ENCODE measurements around the gene FAM187B. TPM values are rescaled to one million over a fixed set of nuclear protein-coding genes. Genes with fewer than 3 reads are reported as not detected.

Gene FAM187B
- total RNA-seq, 2 experiments from 2014 or later = not detected

- H3K36me3 Mint-ChIP-seq (ENCODE audit: low read depth) = peaks cover 3% of the 10 kb centered on the region
Measured at GRCh38 chr19:35214766-35215422, 13.6 kb downstream of the FAM187B start.

DNA sequence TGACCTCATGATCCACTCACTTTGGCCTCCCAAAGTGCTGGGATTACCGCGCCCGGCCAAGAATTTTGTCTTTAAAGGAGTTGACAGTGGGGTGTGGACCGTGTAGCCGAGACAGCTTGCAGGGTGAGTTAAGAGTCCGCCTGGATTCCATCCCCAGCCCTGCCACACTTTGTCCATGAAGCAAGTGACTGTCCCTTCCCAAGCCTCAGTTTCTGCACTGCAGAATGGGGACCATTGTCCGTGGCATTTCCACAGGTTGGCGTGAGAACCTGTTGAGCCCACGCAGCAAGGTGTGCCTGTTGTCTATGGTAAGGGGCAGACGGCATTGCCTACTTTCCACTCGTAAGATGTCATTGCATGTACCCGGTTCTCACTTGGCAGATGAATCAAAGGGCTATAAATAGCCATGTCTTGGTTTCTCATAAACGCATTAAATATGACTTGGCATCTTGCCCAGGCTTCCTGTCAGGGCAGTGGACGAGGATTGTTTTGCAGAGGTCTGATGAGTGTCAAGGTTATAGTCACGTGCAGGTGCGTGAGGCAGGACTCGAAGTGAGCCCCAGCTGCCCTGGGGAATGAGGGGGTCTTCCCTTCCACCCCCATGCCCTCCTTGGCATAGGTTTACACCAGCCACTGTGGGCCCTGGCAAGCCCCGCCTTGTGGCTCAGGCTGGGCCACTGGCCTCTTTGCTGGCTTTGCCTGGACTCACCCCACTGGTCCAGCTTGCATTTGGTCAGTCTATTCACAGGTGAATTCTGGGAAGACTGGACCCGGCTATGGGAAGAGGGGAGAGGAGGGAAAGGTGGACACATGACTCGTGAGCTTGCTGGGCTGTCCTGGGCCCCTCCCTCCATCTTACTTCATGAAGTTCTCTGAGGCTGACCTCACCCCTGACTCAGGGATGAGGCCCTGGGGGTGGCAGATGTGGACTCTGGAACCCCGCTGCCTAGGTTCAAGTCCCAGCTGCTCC is 14.6 kb downstream of the FAM187B start:
- DNase-seq (peak; percentile 82), ATAC-seq (peak; percentile 34)
- no peaks in the 10 kb centered on the region for H3K27me3 Mint-ChIP-seq (ENCODE audit: low read depth)
- peaks cover 4% of the 10 kb centered on the region for H3K9me3 Mint-ChIP-seq (ENCODE audit: insufficient read depth)
- H3K4me3 Mint-ChIP-seq = peak overlapping the region; percentile 22
- CTCF ChIA-PET = interaction anchor here (0.7 to 6.6 kb wide), 3 partner anchors 11 to 72 kb away, joined by 3 to 64 read pairs (median 5); partner anchors contain the start of gene FXYD7
- H3K36me3 Mint-ChIP-seq (ENCODE audit: low read depth) = peaks cover 6% of the 10 kb centered on the region
- peaks cover 77% of the 10 kb centered on the region for H3K4me1 Mint-ChIP-seq (ENCODE audit: low read depth)
- POLR2A ChIA-PET = interaction anchor here (0.8 kb wide), 1 partner anchor 47 kb away, joined by 3 read pairs; no protein-coding TSS in a partner anchor
- H3K27ac Mint-ChIP-seq = peak overlapping the region; percentile 95

More at GRCh38 chr19:35214766-35215422, 13.6 kb downstream of the FAM187B start:
- Mint-ChIP-seq H3K4me1 (ENCODE audit: low read depth) (peaks cover 67% of the 10 kb centered on the region), H3K27ac (peak overlapping the region; percentile 95), H3K9me3 (ENCODE audit: insufficient read depth) (peaks cover 11% of the 10 kb centered on the region), H3K4me3 (no peak overlapping the region), H3K27me3 (ENCODE audit: low read depth) (no peaks in the 10 kb centered on the region)
- CTCF ChIA-PET = interaction anchor here (1.8 to 6.6 kb wide), 3 partner anchors 12 to 72 kb away, joined by 9 to 64 read pairs (median 9); partner anchors contain the start of genes FXYD5 and FXYD7
- POLR2A ChIA-PET = no interaction called here
- DNase-seq = no peak
- no peak for ATAC-seq

GRCh38 chr19:35212241-35212640 is 16.3 kb downstream of the FAM187B start:
- H3K4me3 Mint-ChIP-seq = peak overlapping the region; percentile 60
- DNase-seq (no peak), ATAC-seq (no peak)
- ChIA-PET POLR2A (interaction anchor here (0.7 to 2.5 kb wide), 5 partner anchors 9 to 71 kb away, joined by 3 to 18 read pairs (median 3); partner anchors contain the start of gene FXYD5), CTCF (interaction anchor here (1.0 to 2.4 kb wide), 6 partner anchors 9 to 251 kb away, joined by 4 to 10 read pairs (median 4); no protein-coding TSS in a partner anchor)
- H3K9me3 Mint-ChIP-seq (ENCODE audit: insufficient read depth) = peaks cover 3% of the 10 kb centered on the region
- H3K27ac Mint-ChIP-seq = peak overlapping the region; percentile 95
- H3K36me3 Mint-ChIP-seq (ENCODE audit: low read depth) = peaks cover 17% of the 10 kb centered on the region
- peaks cover 91% of the 10 kb centered on the region for H3K4me1 Mint-ChIP-seq (ENCODE audit: low read depth)
- H3K27me3 Mint-ChIP-seq (ENCODE audit: low read depth) = no peaks in the 10 kb centered on the region

- Mint-ChIP-seq H3K4me1 (ENCODE audit: low read depth) (peaks cover 94% of the 10 kb centered on the region), H3K9me3 (ENCODE audit: insufficient read depth) (no peaks in the 10 kb centered on the region), H3K27me3 (ENCODE audit: low read depth) (no peaks in the 10 kb centered on the region), H3K36me3 (ENCODE audit: low read depth) (peaks cover 17% of the 10 kb centered on the region), H3K4me3 (peak overlapping the region; percentile 60), H3K27ac (peak overlapping the region; percentile 95)
- CTCF ChIA-PET = interaction anchor here (0.6 to 2.4 kb wide), 10 partner anchors 9 to 251 kb away, joined by 3 to 10 read pairs (median 4); partner anchors contain the start of gene FXYD5
- POLR2A ChIA-PET = interaction anchor here (0.6 to 2.5 kb wide), 7 partner anchors 9 to 71 kb away, joined by 3 to 18 read pairs (median 3); partner anchors contain the start of gene FXYD5
- ATAC-seq (peak; percentile 56), DNase-seq (peak; percentile 86)
Measured at GRCh38 chr19:35211545-35212230, 16.9 kb downstream of the FAM187B start.

DNA sequence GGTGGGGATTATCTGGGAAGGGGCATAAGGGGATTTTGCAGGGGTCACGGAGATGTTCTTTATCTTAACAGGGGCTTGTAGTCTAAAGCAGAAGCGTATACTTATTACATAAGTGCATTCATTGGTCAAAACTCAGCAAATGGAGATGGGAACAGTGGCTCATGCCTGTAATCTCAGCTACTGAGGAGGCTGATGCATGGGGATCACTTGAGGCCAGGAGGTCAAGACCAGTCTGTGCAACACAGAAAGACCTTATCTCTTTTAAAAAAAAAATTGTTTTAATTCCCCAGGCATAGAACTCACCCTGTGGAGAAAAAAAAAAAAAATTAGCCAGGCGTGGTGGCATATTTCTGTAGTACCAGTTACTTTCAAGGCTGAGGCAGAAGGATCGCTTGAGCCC is 18.9 kb downstream of the FAM187B start:
- CTCF ChIA-PET = no interaction called here

GRCh38 chr19:35208121-35208520 is 20.4 kb downstream of the FAM187B start:
- ATAC-seq (no peak), DNase-seq (peak; percentile 44)
- H3K4me3 Mint-ChIP-seq = peak overlapping the region; percentile 48
- H3K9me3 Mint-ChIP-seq (ENCODE audit: insufficient read depth) = no peaks in the 10 kb centered on the region
- ChIA-PET CTCF (interaction anchor here (0.6 kb wide), 1 partner anchor 54 kb away, joined by 3 read pairs; the partner anchor contains the start of gene FXYD5), POLR2A (no interaction called here)
- peaks cover 17% of the 10 kb centered on the region for H3K36me3 Mint-ChIP-seq (ENCODE audit: low read depth)
- peaks cover 94% of the 10 kb centered on the region for H3K4me1 Mint-ChIP-seq (ENCODE audit: low read depth)
- H3K27me3 Mint-ChIP-seq (ENCODE audit: low read depth) = no peaks in the 10 kb centered on the region
- peak overlapping the region; percentile 99 for H3K27ac Mint-ChIP-seq

More for the DNA sequence above, 18.9 kb downstream of the FAM187B start:
- POLR2A ChIA-PET = no interaction called here
- no peak for ATAC-seq
- Mint-ChIP-seq H3K4me1 (ENCODE audit: low read depth) (peaks cover 94% of the 10 kb centered on the region), H3K27ac (peak overlapping the region; percentile 53), H3K4me3 (no peak overlapping the region), H3K9me3 (ENCODE audit: insufficient read depth) (no peaks in the 10 kb centered on the region), H3K36me3 (ENCODE audit: low read depth) (peaks cover 17% of the 10 kb centered on the region), H3K27me3 (ENCODE audit: low read depth) (no peaks in the 10 kb centered on the region)
- peak; percentile 19 for DNase-seq

- DNase-seq (peak; percentile 33), ATAC-seq (no peak)
- H3K9me3 Mint-ChIP-seq (ENCODE audit: insufficient read depth) = no peaks in the 10 kb centered on the region
- no peaks in the 10 kb centered on the region for H3K27me3 Mint-ChIP-seq (ENCODE audit: low read depth)
- H3K4me3 Mint-ChIP-seq = peak overlapping the region; percentile 48
- ChIA-PET CTCF (interaction anchor here (0.6 to 2.3 kb wide), 3 partner anchors 9 to 270 kb away, joined by 3 to 15 read pairs (median 3); partner anchors contain the start of gene FXYD5), POLR2A (interaction anchor here (1.3 kb wide), 1 partner anchor 37 kb away, joined by 4 read pairs; no protein-coding TSS in a partner anchor)
- peak overlapping the region; percentile 99 for H3K27ac Mint-ChIP-seq
- H3K36me3 Mint-ChIP-seq (ENCODE audit: low read depth) = peaks cover 20% of the 10 kb centered on the region
- peaks cover 92% of the 10 kb centered on the region for H3K4me1 Mint-ChIP-seq (ENCODE audit: low read depth)
Measured at GRCh38 chr19:35207391-35207871, 21.1 kb downstream of the FAM187B start.

- Mint-ChIP-seq H3K4me3 (peak overlapping the region; percentile 71), H3K27me3 (ENCODE audit: low read depth) (no peaks in the 10 kb centered on the region), H3K27ac (peak overlapping the region; percentile 99), H3K36me3 (ENCODE audit: low read depth) (peaks cover 17% of the 10 kb centered on the region), H3K9me3 (ENCODE audit: insufficient read depth) (no peaks in the 10 kb centered on the region), H3K4me1 (ENCODE audit: low read depth) (peaks cover 89% of the 10 kb centered on the region)
- DNase-seq = peak; percentile 34
- ChIA-PET POLR2A (interaction anchor here (0.6 to 1.8 kb wide), 6 partner anchors 12 to 53 kb away, joined by 3 to 11 read pairs (median 4); partner anchors contain the start of gene FXYD5), CTCF (interaction anchor here (0.6 to 2.3 kb wide), 6 partner anchors 10 to 271 kb away, joined by 3 to 15 read pairs (median 5); no protein-coding TSS in a partner anchor)
- ATAC-seq = no peak
Measured at GRCh38 chr19:35206855-35207254, 21.7 kb downstream of the FAM187B start.

- peak; percentile 65 for ATAC-seq
- CTCF ChIA-PET = interaction anchor here (0.6 to 2.3 kb wide), 8 partner anchors 10 to 65 kb away, joined by 3 to 15 read pairs (median 4); no protein-coding TSS in a partner anchor
- no peaks in the 10 kb centered on the region for H3K27me3 Mint-ChIP-seq (ENCODE audit: low read depth)
Measured at GRCh38 chr19:35206379-35206778, 22.2 kb downstream of the FAM187B start.

DNA sequence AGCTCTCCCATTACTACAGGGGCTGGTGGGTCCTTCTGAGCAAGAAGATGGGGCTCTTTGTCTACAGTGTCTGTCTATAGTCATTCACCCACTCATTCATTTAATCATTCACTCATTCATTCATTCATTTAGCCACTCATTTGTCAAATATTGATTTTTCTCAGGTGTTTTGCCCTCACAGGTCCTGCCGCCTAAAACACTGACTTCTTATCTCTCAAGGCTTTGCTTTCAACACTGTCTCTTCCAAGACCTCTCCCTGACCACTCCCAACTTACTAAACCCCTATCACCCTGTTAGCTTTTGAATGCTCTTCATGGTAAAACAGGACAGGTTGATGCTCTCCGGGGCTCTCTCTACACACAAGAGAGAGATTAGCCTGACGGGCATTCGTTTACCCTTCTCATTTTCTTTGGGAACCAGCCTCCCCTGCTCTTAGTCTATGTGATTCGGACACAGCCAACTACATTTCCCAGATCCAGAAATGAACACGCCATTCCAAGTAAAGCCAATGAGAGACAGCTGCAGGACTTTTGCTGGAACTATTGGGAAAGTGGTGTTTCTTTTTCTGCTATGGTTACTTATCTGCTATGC is 22.7 kb downstream of the FAM187B start:
- H3K27me3 Mint-ChIP-seq (ENCODE audit: low read depth) = no peaks in the 10 kb centered on the region
- peak overlapping the region; percentile 71 for H3K4me3 Mint-ChIP-seq
- H3K9me3 Mint-ChIP-seq (ENCODE audit: insufficient read depth) = no peaks in the 10 kb centered on the region
- peak overlapping the region; percentile 99 for H3K27ac Mint-ChIP-seq
- peaks cover 16% of the 10 kb centered on the region for H3K36me3 Mint-ChIP-seq (ENCODE audit: low read depth)
- POLR2A ChIA-PET = interaction anchor here (0.6 to 1.8 kb wide), 6 partner anchors 35 to 581 kb away, joined by 3 to 11 read pairs (median 4); partner anchors contain the start of gene FXYD5
- H3K4me1 Mint-ChIP-seq (ENCODE audit: low read depth) = peaks cover 87% of the 10 kb centered on the region
- DNase-seq (peak; percentile 21), ATAC-seq (no peak)
- CTCF ChIA-PET = interaction anchor here (0.6 to 2.3 kb wide), 7 partner anchors 11 to 64 kb away, joined by 3 to 15 read pairs (median 4); no protein-coding TSS in a partner anchor

More at GRCh38 chr19:35206379-35206778, 22.2 kb downstream of the FAM187B start:
- no peaks in the 10 kb centered on the region for H3K9me3 Mint-ChIP-seq (ENCODE audit: insufficient read depth)
- DNase-seq = peak; percentile 75
- peak overlapping the region; percentile 99 for H3K27ac Mint-ChIP-seq
- POLR2A ChIA-PET = interaction anchor here (0.6 to 1.8 kb wide), 7 partner anchors 12 to 582 kb away, joined by 3 to 11 read pairs (median 4); partner anchors contain the start of gene FXYD5
- peak overlapping the region; percentile 71 for H3K4me3 Mint-ChIP-seq
- H3K4me1 Mint-ChIP-seq (ENCODE audit: low read depth) = peaks cover 86% of the 10 kb centered on the region
- peaks cover 16% of the 10 kb centered on the region for H3K36me3 Mint-ChIP-seq (ENCODE audit: low read depth)
